ENCODE data around the gene PPM1H. TPM values are rescaled to one million over a fixed set of nuclear protein-coding genes. Genes with fewer than 3 reads are reported as not detected.

The PPM1H gene
- total RNA-seq, 6 experiments from 2014 or later, result 7.0 to 20.9 (median 8.4) TPM

DNA sequence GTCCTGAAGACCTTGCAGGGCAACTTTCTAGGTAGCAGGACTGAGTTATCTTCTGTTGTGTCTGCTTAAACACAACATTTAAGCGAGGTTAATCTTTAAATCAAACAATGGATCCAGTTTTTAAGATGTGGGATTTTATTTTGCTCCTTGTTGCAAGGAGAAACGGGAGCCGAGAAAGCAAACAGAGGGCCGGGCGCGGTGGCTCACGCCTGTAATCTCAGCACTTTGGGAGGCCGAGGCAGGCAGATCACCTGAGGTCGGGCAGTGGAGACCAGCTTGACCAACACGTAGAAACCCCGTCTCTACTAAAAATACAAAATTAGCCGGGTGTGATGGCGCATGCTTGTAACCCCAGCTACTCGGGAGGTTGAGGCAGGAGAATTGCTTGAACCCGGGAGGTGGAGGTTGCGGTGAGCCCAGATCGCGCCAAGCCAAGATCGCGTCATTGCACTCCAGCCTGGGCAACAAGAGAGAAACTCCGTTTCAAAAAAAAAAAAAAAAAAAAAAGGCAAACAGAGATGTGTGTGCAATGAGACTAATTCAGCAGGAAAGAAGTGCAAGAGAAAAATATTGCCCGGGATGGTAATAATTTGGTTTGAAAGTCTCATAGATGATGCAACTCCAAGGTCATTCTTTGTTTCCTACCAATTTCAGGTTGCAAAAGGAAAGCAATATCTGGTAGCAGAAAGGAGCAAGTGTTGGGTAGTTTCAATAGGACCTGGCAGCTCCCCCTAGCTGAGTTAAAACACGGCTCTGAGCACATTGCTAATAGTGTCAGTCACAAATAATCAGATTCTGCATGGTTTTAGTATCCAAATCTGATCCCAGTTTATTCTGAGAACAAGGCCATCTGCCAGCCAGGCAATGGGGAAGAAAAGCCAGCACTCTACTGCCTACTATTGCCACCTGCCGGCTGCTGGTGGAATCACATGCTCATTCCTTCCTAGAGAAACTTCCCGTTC lies 141.4 kb downstream of the PPM1H start:
- DNase-seq, result peak; percentile 87
- H3K27ac Mint-ChIP-seq, result peak overlapping the region; percentile 62; the same call in 1 of the 2 replicates
- H3K27me3 Mint-ChIP-seq (ENCODE audit: insufficient read depth), result no peaks in the 10 kb centered on the region
- no peaks in the 10 kb centered on the region for H3K9me3 Mint-ChIP-seq
- no peak overlapping the region for H3K4me3 Mint-ChIP-seq
- no peaks in the 10 kb centered on the region for H3K36me3 Mint-ChIP-seq (ENCODE audit: low read depth)
- peak; percentile 99 for TF ChIP-seq CTCF (IDR thresholded peaks at IDR 0.05)
- H3K4me1 Mint-ChIP-seq (ENCODE audit: low read depth), result peaks cover 39% of the 10 kb centered on the region

DNA sequence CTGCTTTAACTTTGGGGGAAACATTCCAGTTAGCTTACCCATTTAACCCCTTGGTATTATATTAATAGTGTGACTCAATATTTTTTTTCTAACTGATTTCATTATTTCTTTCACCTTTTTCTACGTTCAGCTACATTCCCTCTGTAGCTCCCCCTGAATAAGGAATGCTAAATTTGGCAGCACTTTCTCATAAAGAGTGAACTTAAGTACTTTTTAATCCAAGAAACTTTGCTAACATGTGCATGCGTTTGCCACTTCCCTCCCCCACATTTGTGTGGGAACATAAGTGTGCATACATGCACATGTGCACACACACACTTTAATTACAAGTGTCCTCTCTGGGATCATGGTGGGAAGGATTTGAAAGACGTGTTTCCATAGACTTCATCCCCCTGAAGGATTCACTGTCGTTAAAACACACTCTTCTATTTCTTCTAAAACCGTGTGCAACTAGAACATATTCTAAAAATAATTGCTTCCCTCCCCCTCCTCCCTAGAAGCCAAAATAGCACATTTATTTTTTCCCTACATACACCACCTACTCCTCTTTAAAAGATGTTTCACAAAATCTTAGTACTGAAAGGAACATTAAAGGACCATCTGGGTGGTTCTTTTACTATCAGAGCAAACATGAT lies 142.6 kb downstream of the PPM1H start:
- peaks cover 51% of the 10 kb centered on the region for H3K4me1 Mint-ChIP-seq (ENCODE audit: low read depth)
- no peaks in the 10 kb centered on the region for H3K9me3 Mint-ChIP-seq
- H3K4me3 Mint-ChIP-seq, result no peak overlapping the region
- no peaks in the 10 kb centered on the region for H3K36me3 Mint-ChIP-seq (ENCODE audit: low read depth)
- no peak for TF ChIP-seq CTCF (IDR thresholded peaks at IDR 0.05)
- H3K27me3 Mint-ChIP-seq (ENCODE audit: insufficient read depth), result no peaks in the 10 kb centered on the region
- DNase-seq, result no peak
- no peak overlapping the region for H3K27ac Mint-ChIP-seq

- DNase-seq, result no peak
- no peak for TF ChIP-seq CTCF (IDR thresholded peaks at IDR 0.05)
- H3K27ac Mint-ChIP-seq, result no peak overlapping the region
- no peaks in the 10 kb centered on the region for H3K27me3 Mint-ChIP-seq (ENCODE audit: insufficient read depth)
- peaks cover 76% of the 10 kb centered on the region for H3K4me1 Mint-ChIP-seq (ENCODE audit: low read depth)
- H3K4me3 Mint-ChIP-seq, result no peak overlapping the region
- no peaks in the 10 kb centered on the region; the same call in 1 of the 2 replicates for H3K36me3 Mint-ChIP-seq (ENCODE audit: low read depth)
- H3K9me3 Mint-ChIP-seq, result no peaks in the 10 kb centered on the region
These were observed 145.1 kb downstream of the PPM1H start for GRCh38 chr12:62789851-62790250.

DNA sequence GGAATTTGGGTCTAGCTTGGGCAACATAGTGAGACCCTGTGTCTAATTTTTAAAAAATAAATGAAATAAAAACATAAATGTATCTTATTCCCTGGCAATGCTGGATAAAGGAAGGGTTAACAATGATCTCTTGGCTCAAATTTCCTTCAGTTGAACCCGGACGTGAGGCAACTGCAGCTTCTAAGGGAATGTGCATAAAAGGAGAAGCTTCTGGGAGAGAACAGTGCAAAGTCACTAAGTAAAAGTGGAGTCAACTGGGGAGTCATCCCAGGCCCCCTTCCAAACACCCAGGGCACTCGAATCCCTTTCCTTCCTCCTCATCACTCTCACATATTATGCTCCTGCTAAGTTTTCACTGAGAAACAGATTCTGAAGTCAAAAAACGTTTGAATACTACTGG lies 147.3 kb downstream of the PPM1H start:
- Mint-ChIP-seq H3K4me3 (peak overlapping the region; percentile 28; the same call in 1 of the 2 replicates), H3K36me3 (ENCODE audit: low read depth) (no peaks in the 10 kb centered on the region; the same call in 1 of the 2 replicates), H3K9me3 (no peaks in the 10 kb centered on the region), H3K27ac (peak overlapping the region; percentile 62), H3K4me1 (ENCODE audit: low read depth) (peaks cover 68% of the 10 kb centered on the region), H3K27me3 (ENCODE audit: insufficient read depth) (no peaks in the 10 kb centered on the region)
- TF ChIP-seq CTCF (IDR thresholded peaks at IDR 0.05), result no peak
- no peak for DNase-seq

- Mint-ChIP-seq H3K4me1 (ENCODE audit: low read depth) (peaks cover 62% of the 10 kb centered on the region), H3K27ac (peak overlapping the region; percentile 89), H3K9me3 (no peaks in the 10 kb centered on the region), H3K27me3 (ENCODE audit: insufficient read depth) (no peaks in the 10 kb centered on the region), H3K36me3 (ENCODE audit: low read depth) (no peaks in the 10 kb centered on the region; the same call in 1 of the 2 replicates), H3K4me3 (peak overlapping the region; percentile 60)
- no peak for DNase-seq
- no peak for TF ChIP-seq CTCF (IDR thresholded peaks at IDR 0.05)
These were observed 147.9 kb downstream of the PPM1H start for GRCh38 chr12:62787023-62787422.

All from HFFc6 (cell line).